Natural killer cell treated with Interleukin-12 subunit alpha and Interleukin-12 subunit beta and Interleukin-15 and Interleukin-18, amount 100 ng/mL, for 72 hours (primary cell): ENCODE results near the gene KRTAP6-2. TPM values are rescaled to one million over a fixed set of nuclear protein-coding genes. Genes with fewer than 3 reads are reported as not detected.

Experiments
- ATAC-seq, 2 donors: fragments of 150-1000 bp; cut with Tn5 transposase in 1 of 2; sonication (Bioruptor Pico), chemical (Tn5 transposase) in 1 of 2; 2 replicates each; pipeline ENCODE4 v1.10.0; 2021
- DNase-seq: peaks from one replicate; pipeline ENCODE4 v3.0.0; 2022; ENCODE audit warnings: low spot score
- H3K27ac Mint-ChIP-seq, 2 donors: 1 replicate in 1 of 2; 2 replicates in 1 of 2; pipeline ENCODE4 v1.8.0; 2022; ENCODE audit warnings: mixed read lengths in 2 of 2, mild to moderate bottlenecking in 1 of 2, moderate library complexity in 1 of 2
- H3K27me3 Mint-ChIP-seq, 2 donors: 1 replicate in 1 of 2; 2 replicates in 1 of 2; pipeline ENCODE4 v1.8.0; 2022; ENCODE audit warnings: mixed read lengths in 2 of 2
- H3K36me3 Mint-ChIP-seq: one replicate; pipeline ENCODE4 v1.8.0; 2022; ENCODE audit warnings: mixed read lengths
- H3K4me1 Mint-ChIP-seq, 2 donors: 1 replicate in 1 of 2; 2 replicates in 1 of 2; pipeline ENCODE4 v1.8.0; 2022; ENCODE audit warnings: low read depth in 2 of 2, mixed read lengths in 2 of 2, mild to moderate bottlenecking in 1 of 2
- H3K4me3 Mint-ChIP-seq: one replicate; pipeline ENCODE4 v1.8.0; 2022; ENCODE audit warnings: mixed read lengths
- H3K9me3 Mint-ChIP-seq: 2 replicates; pipeline ENCODE4 v1.8.0; 2022; ENCODE audit warnings: mixed read lengths
- total RNA-seq, 2 donors: library from RNA; stranded (reverse); gene quantifications; one replicate each; pipeline ENCODE4 v1.2.3, GENCODE V29; 2022

KRTAP6-2 gene
- total RNA-seq, 2 donors from 2014 or later, result not detected

- Mint-ChIP-seq H3K27ac (no peak overlapping the region), H3K36me3 (peaks cover 17% of the 10 kb centered on the region), H3K4me3 (no peak overlapping the region), H3K9me3 (peaks cover 21% of the 10 kb centered on the region), H3K4me1 (no peaks in the 10 kb centered on the region), H3K27me3 (no peaks in the 10 kb centered on the region)
- DNase-seq, result no peak
- ATAC-seq, result no peak
Measured at GRCh38 chr21:30552782-30553181, 45.9 kb downstream of the KRTAP6-2 start.

Other genes starting within 250 kb of the KRTAP6-2 start
- not detected for gene KRTAP13-2, start 226.6 kb downstream of the KRTAP6-2 start, total RNA-seq
- gene KRTAP13-1, start 202.9 kb downstream of the KRTAP6-2 start, total RNA-seq, result not detected
- not detected for gene KRTAP13-3, start 173.0 kb downstream of the KRTAP6-2 start, total RNA-seq
- gene KRTAP13-4, start 168.7 kb downstream of the KRTAP6-2 start, total RNA-seq, result not detected
- not detected for gene KRTAP15-1, start 158.6 kb downstream of the KRTAP6-2 start, total RNA-seq
- gene KRTAP19-1, start 118.5 kb downstream of the KRTAP6-2 start, total RNA-seq, result not detected
- gene KRTAP19-2, start 111.5 kb downstream of the KRTAP6-2 start, total RNA-seq, result not detected
- not detected for gene KRTAP19-3, start 106.9 kb downstream of the KRTAP6-2 start, total RNA-seq
- gene KRTAP19-4, start 101.7 kb downstream of the KRTAP6-2 start, total RNA-seq, result not detected
- not detected for gene KRTAP19-5, start 96.8 kb downstream of the KRTAP6-2 start, total RNA-seq
- not detected for gene KRTAP19-6, start 57.0 kb downstream of the KRTAP6-2 start, total RNA-seq
- not detected for gene KRTAP19-7, start 37.6 kb downstream of the KRTAP6-2 start, total RNA-seq
- gene KRTAP22-2, start 8.5 kb downstream of the KRTAP6-2 start, total RNA-seq, result not detected
- gene KRTAP6-3, start 6.5 kb downstream of the KRTAP6-2 start, total RNA-seq, result not detected
- not detected for gene KRTAP22-1, start 2.2 kb upstream of the KRTAP6-2 start, total RNA-seq
- not detected for gene KRTAP6-1, start 15.0 kb upstream of the KRTAP6-2 start, total RNA-seq
- gene KRTAP20-1, start 17.5 kb upstream of the KRTAP6-2 start, total RNA-seq, result not detected
- not detected for gene KRTAP20-4, start 21.7 kb upstream of the KRTAP6-2 start, total RNA-seq
- gene KRTAP20-2, start 36.3 kb upstream of the KRTAP6-2 start, total RNA-seq, result not detected
- gene KRTAP20-3, start 44.0 kb upstream of the KRTAP6-2 start, total RNA-seq, result not detected
- gene KRTAP21-3, start 119.9 kb upstream of the KRTAP6-2 start, total RNA-seq, result not detected
- gene KRTAP21-2, start 148.4 kb upstream of the KRTAP6-2 start, total RNA-seq, result not detected
- not detected for gene KRTAP21-1, start 156.5 kb upstream of the KRTAP6-2 start, total RNA-seq
- not detected for gene KRTAP8-1, start 214.4 kb upstream of the KRTAP6-2 start, total RNA-seq
- not detected for gene KRTAP7-1, start 230.9 kb upstream of the KRTAP6-2 start, total RNA-seq